H1 (cell line): ENCODE measurements around the gene DNAJC11. TPM values are rescaled to one million over a fixed set of nuclear protein-coding genes. Genes with fewer than 3 reads are reported as not detected.

ENCODE experiments used
- CTCF ChIA-PET: fragments of 300-600 bp; sonication (Branson Sonifier 250); formaldehyde crosslinking; loops from one replicate; lab custom pipeline; 2021; ENCODE audit not compliant: partially characterized antibody; lab: Charles Lee
- POLR2A ChIA-PET: fragments of 300-600 bp; sonication (Branson Sonifier 250); formaldehyde crosslinking; loops from one replicate; lab custom pipeline; 2021; ENCODE audit warnings: inconsistent platforms; ENCODE audit not compliant: partially characterized antibody; lab: Charles Lee
- DNase-seq, 2 experiments: peaks; one replicate each; pipeline versions ENCODE4 v3.0.0 to v3.0.0-alpha.2; 2010 to 2022; ENCODE audit warnings: low spot score in 2 of 2, low read depth in 1 of 2, mixed read lengths in 1 of 2
- FAIRE-seq: peaks from 2 replicates; lab custom pipeline; 2011; peaks lifted over from hg19 to GRCh38; lab: Jason Lieb, UNC
- H2AFZ ChIP-seq: 2 replicates; pipeline ENCODE4 v1.8.1; 2012; ENCODE audit warnings: low read length, inconsistent platforms
- H2AK5ac ChIP-seq: 2 replicates; pipeline ENCODE4 v1.6.1; 2013; ENCODE audit warnings: low read depth, low read length
- H2BK120ac ChIP-seq: replicated peaks from 2 replicates; pipeline ENCODE3; 2013; ENCODE audit warnings: low read depth, low read length, inconsistent platforms
- H2BK12ac ChIP-seq: 2 replicates; pipeline ENCODE4 v1.6.1; 2013; ENCODE audit warnings: low read depth, low read length
- H2BK15ac ChIP-seq: 2 replicates; pipeline ENCODE4 v1.6.1; 2013; ENCODE audit warnings: low read length
- H2BK20ac ChIP-seq: 2 replicates; pipeline ENCODE4 v1.6.1; 2013; ENCODE audit warnings: low read length
- H2BK5ac ChIP-seq: 2 replicates; pipeline ENCODE4 v1.6.1; 2013; ENCODE audit warnings: low read depth, low read length
- H3K14ac ChIP-seq: 2 replicates; pipeline ENCODE4 v1.6.1; 2013; ENCODE audit warnings: inconsistent platforms; ENCODE audit not compliant: insufficient read length
- H3K18ac ChIP-seq: 2 replicates; pipeline ENCODE4 v1.6.1; 2013; ENCODE audit warnings: low read length; ENCODE audit errors: extremely low read depth
- H3K23ac ChIP-seq: 2 replicates; pipeline ENCODE4 v1.6.1; 2013; ENCODE audit warnings: inconsistent platforms; ENCODE audit not compliant: insufficient read length
- H3K23me2 ChIP-seq: 2 replicates; pipeline ENCODE4 v1.6.1; 2013; ENCODE audit warnings: low read depth, low read length
- H3K27ac ChIP-seq: 2 replicates; pipeline ENCODE4 v1.6.1; 2011; ENCODE audit warnings: low read depth, low read length, inconsistent platforms
- H3K27me3 ChIP-seq, 4 experiments: replicated peaks in 1 of 4; 1 replicate in 1 of 4; 2 replicates in 3 of 4; pipeline versions ENCODE4 v1.6.1 to v1.8.1; 2011 to 2013; ENCODE audit warnings: low read length in 3 of 4, mild to moderate bottlenecking in 3 of 4, inconsistent platforms in 2 of 4, mixed read lengths in 2 of 4, moderate library complexity in 1 of 4; ENCODE audit not compliant: control insufficient read depth in 3 of 4, insufficient read depth in 3 of 4; ENCODE audit errors: extremely low read depth in 1 of 4
- H3K36me3 ChIP-seq, 4 experiments: 2 replicates each; pipeline versions ENCODE4 v1.6.1 to v1.8.1; 2011 to 2013; ENCODE audit warnings: mild to moderate bottlenecking in 4 of 4, low read length in 3 of 4, moderate library complexity in 2 of 4, control low read depth in 1 of 4, inconsistent platforms in 1 of 4; ENCODE audit not compliant: insufficient read depth in 4 of 4, control insufficient read depth in 2 of 4
- H3K4ac ChIP-seq: replicated peaks from 2 replicates; pipeline ENCODE3; 2013; ENCODE audit warnings: low read length, low read depth, mixed read lengths, inconsistent platforms; ENCODE audit not compliant: insufficient read length
- H3K4me1 ChIP-seq, 4 experiments: replicated peaks in 1 of 4; 1 replicate in 1 of 4; 2 replicates in 3 of 4; pipeline versions ENCODE4 v1.6.1 to v1.8.1; 2011 to 2013; ENCODE audit warnings: low read length in 3 of 4, inconsistent platforms in 2 of 4, mixed read lengths in 1 of 4; ENCODE audit not compliant: insufficient read depth in 4 of 4, control insufficient read depth in 3 of 4
- H3K4me2 ChIP-seq, 2 experiments: 2 replicates each; pipeline versions ENCODE4 v1.6.1 to v1.8.1; 2011 to 2013; ENCODE audit warnings: low read depth in 2 of 2, low read length in 2 of 2, control low read depth in 1 of 2, inconsistent platforms in 1 of 2, mild to moderate bottlenecking in 1 of 2; ENCODE audit not compliant: insufficient read depth in 1 of 2
- H3K4me3 ChIP-seq, 4 experiments: fragments of 200-600, 300-600 bp in 1 of 4; sonication (generic), shearing (Covaris generic), sonication (Bioruptor Twin) in 1 of 4; 2 replicates each; pipeline versions ENCODE4 v1.5.1 to v1.8.1; 2011 to 2016; ENCODE audit warnings: low read length in 4 of 4, low read depth in 3 of 4, control low read depth in 2 of 4, inconsistent platforms in 2 of 4, mild to moderate bottlenecking in 2 of 4, mixed read lengths in 1 of 4, moderate library complexity in 1 of 4; ENCODE audit not compliant: insufficient read depth in 2 of 4; ENCODE audit errors: extremely low read depth in 1 of 4
- H3K56ac ChIP-seq: replicated peaks from 2 replicates; pipeline ENCODE3; 2013; ENCODE audit warnings: low read depth, mild to moderate bottlenecking, mixed read lengths, low read length, inconsistent platforms; ENCODE audit not compliant: insufficient read length
- H3K79me1 ChIP-seq: 2 replicates; pipeline ENCODE4 v1.6.1; 2013; ENCODE audit warnings: low read depth, low read length, control low read depth
- H3K79me2 ChIP-seq, 2 experiments: 2 replicates each; pipeline versions ENCODE4 v1.6.1 to v1.8.1; 2012 to 2013; ENCODE audit warnings: low read length in 2 of 2, mild to moderate bottlenecking in 2 of 2, inconsistent platforms in 1 of 2; ENCODE audit not compliant: insufficient read depth in 2 of 2, control insufficient read depth in 1 of 2
- H3K9ac ChIP-seq, 4 experiments: replicated peaks in 1 of 4; 1 replicate in 1 of 4; 2 replicates in 3 of 4; pipeline versions ENCODE4 v1.6.1 to v1.8.1; 2011 to 2013; ENCODE audit warnings: low read depth in 3 of 4, low read length in 3 of 4, control low read depth in 2 of 4, mild to moderate bottlenecking in 2 of 4, moderate library complexity in 2 of 4, inconsistent platforms in 1 of 4; ENCODE audit errors: extremely low read depth in 1 of 4
- H3K9me3 ChIP-seq, 2 experiments: 2 replicates each; pipeline versions ENCODE4 v1.6.1 to v1.8.1; 2012 to 2013; ENCODE audit warnings: mild to moderate bottlenecking in 2 of 2, moderate library complexity in 2 of 2, control low read depth in 1 of 2, inconsistent platforms in 1 of 2, low read depth in 1 of 2, low read length in 1 of 2, mixed read lengths in 1 of 2; ENCODE audit not compliant: insufficient read depth in 2 of 2
- H4K20me1 ChIP-seq, 2 experiments: replicated peaks in 1 of 2; 2 replicates each; pipeline versions ENCODE3 to v1.8.1; 2011 to 2013; ENCODE audit warnings: inconsistent platforms in 2 of 2, low read length in 2 of 2, mild to moderate bottlenecking in 1 of 2; ENCODE audit not compliant: insufficient read depth in 2 of 2, control insufficient read depth in 1 of 2
- H4K5ac ChIP-seq: 2 replicates; pipeline ENCODE4 v1.6.1; 2013; ENCODE audit warnings: low read length, low read depth, mixed read lengths, inconsistent platforms; ENCODE audit not compliant: insufficient read length
- H4K8ac ChIP-seq: 2 replicates; pipeline ENCODE4 v1.8.0; 2013; ENCODE audit warnings: mild to moderate bottlenecking, moderate library complexity, low read length, inconsistent platforms; ENCODE audit not compliant: insufficient read depth; ENCODE audit errors: extremely low read depth
- H4K91ac ChIP-seq: replicated peaks from 2 replicates; pipeline ENCODE3; 2013; ENCODE audit warnings: low read length, mixed read lengths, inconsistent platforms; ENCODE audit not compliant: insufficient read length
- BCL11A ChIP-seq, 2 experiments: IDR thresholded peaks; one replicate each; pipeline ENCODE4 v1.6.1; 2011; ENCODE audit warnings: low read depth in 2 of 2, low read length in 2 of 2, mild to moderate bottlenecking in 2 of 2
- EZH2 ChIP-seq: fragments of 200-600 bp; sonication (generic); IDR thresholded peaks from 2 replicates; pipeline ENCODE4 v1.7.1; 2012; ENCODE audit warnings: low read depth, mild to moderate bottlenecking, moderate library complexity, low read length, inconsistent platforms; ENCODE audit not compliant: severe bottlenecking
- GTF2F1 ChIP-seq: IDR thresholded peaks from 2 replicates; pipeline ENCODE4 v1.6.1; 2012; ENCODE audit warnings: low read depth, low read length, improper control_type of control experiment, borderline replicate concordance
- NANOG ChIP-seq: IDR thresholded peaks from 2 replicates; pipeline ENCODE4 v1.6.1; 2011; ENCODE audit warnings: low read length, low read depth, mild to moderate bottlenecking, inconsistent platforms; ENCODE audit not compliant: insufficient read depth, poor library complexity, severe bottlenecking
- POU5F1 ChIP-seq: IDR thresholded peaks from 2 replicates; pipeline ENCODE4 v1.6.1; 2011; ENCODE audit warnings: low read depth, mild to moderate bottlenecking, low read length, moderate library complexity
- RXRA ChIP-seq: IDR thresholded peaks from 2 replicates; pipeline ENCODE4 v1.6.1; 2011; ENCODE audit warnings: low read depth, mild to moderate bottlenecking, low read length, moderate library complexity; ENCODE audit not compliant: insufficient read depth
- TAF1 ChIP-seq: IDR thresholded peaks from 2 replicates; pipeline ENCODE4 v1.6.1; 2011; ENCODE audit warnings: mild to moderate bottlenecking, low read depth, low read length
- ZNF274 ChIP-seq: IDR thresholded peaks from 2 replicates; pipeline ENCODE4 v1.7.0; 2012; ENCODE audit warnings: low read length, borderline replicate concordance; ENCODE audit errors: extremely low read depth
- WGBS, 2 experiments: shearing (Covaris generic) in 1 of 2; methylation state at CpG; one replicate each; pipeline versions ENCODE4 v1.1.6 to v1.1.7; 2013 to 2015; ENCODE audit warnings: low lambda C conversion rate in 2 of 2, mixed read lengths in 2 of 2, inconsistent platforms in 1 of 2, low coverage in 1 of 2, missing lambda C conversion rate in 1 of 2; ENCODE audit not compliant: insufficient replicate concordance in 2 of 2, insufficient coverage in 1 of 2, insufficient read length in 1 of 2; ENCODE audit errors: extremely low coverage in 1 of 2, missing lambda C conversion rate in 1 of 2; 5-methylcytosine and 5-hydroxymethylcytosine counted together
- polyA plus RNA-seq, 7 experiments: library from polyadenylated mRNA; depleted of rRNA in 3 of 7; stranded (reverse) in 5 of 7; unstranded in 2 of 7; fragments of >200 nt in 5 of 7; fragments of 200-250 nt in 2 of 7; gene quantifications; 1 replicate in 5 of 7; 2 replicates in 1 of 7; 4 replicates in 1 of 7; pipeline versions ENCODE4 v1.2.1 to v1.2.3, GENCODE V29; 2011 to 2013; ENCODE audit warnings: missing spikeins in 2 of 7, mixed read lengths in 2 of 7
- total RNA-seq: library from RNA; stranded (reverse); fragmentation: NEBNext Ultra II Directional; extraction: Animal tissue kit (Norgen Biotek cat#: 25700); gene quantifications from 2 replicates; pipeline ENCODE4 v1.2.1, GENCODE V29; 2021
- TF ChIP-seq, protein P1 (sequence below): IDR thresholded peaks from 2 replicates; pipeline ENCODE4 v1.6.1; 2012; ENCODE audit warnings: inconsistent platforms

The DNAJC11 gene
- total and polyA plus RNA-seq, 2 of the 8 experiments (the other 6 are each of a cell fraction or from before 2014, with no cell fraction given): 43.9 to 90.9 TPM

DNA sequence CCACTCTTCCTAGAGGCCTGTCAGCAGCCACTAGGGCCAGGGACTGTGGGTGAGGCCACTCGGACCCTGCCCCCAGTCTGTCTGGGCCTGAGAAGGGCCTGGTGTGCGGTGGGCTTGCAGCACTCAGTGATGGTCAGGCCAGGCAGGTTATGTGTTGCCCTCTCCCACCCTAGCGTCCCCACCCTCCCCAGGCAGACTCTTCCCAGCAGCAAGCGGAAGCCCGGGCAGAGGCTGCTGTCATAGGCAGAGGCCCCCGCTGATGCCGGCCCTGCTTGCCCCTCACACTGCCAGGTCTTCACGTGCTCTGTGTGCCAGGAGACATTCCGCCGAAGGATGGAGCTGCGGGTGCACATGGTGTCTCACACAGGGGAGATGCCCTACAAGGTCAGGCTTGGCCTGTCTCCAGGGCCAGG, 115.2 kb downstream of the DNAJC11 start:
- peaks cover 0 to 5% of the 10 kb centered on the region in 2 experiments; a peak in 1 of 4 replicates for H3K79me2 ChIP-seq
- H4K5ac ChIP-seq: no peak overlapping the region
- H3K4ac ChIP-seq: no peak overlapping the region
- H4K91ac ChIP-seq: no peak overlapping the region
- H2AFZ ChIP-seq: no peak overlapping the region
- H3K14ac ChIP-seq: no peak overlapping the region
- H3K56ac ChIP-seq: no peak overlapping the region
- H3K27ac ChIP-seq: no peak overlapping the region
- 86% methylated on average over 6 of the region's 11 CpGs; no CpG with 5 or more reads in 1 of the 2 experiments for WGBS, 2 experiments
- no peak overlapping the region for H3K18ac ChIP-seq
- peaks cover 4% of the 10 kb centered on the region for H3K79me1 ChIP-seq
- no peak overlapping the region for H2BK12ac ChIP-seq
- H3K23me2 ChIP-seq: no peaks in the 10 kb centered on the region
- no peak for TF ChIP-seq RXRA
- TF ChIP-seq TAF1: no peak
- no peak for TF ChIP-seq NANOG
- no peak for TF ChIP-seq EZH2
- no peak for TF ChIP-seq POU5F1
- TF ChIP-seq ZNF274: no peak
- TF ChIP-seq GTF2F1: no peak
- TF ChIP-seq, protein P1, sequence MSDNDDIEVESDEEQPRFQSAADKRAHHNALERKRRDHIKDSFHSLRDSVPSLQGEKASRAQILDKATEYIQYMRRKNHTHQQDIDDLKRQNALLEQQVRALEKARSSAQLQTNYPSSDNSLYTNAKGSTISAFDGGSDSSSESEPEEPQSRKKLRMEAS: no peak
- TF ChIP-seq BCL11A (IDR thresholded peaks at IDR 0.05; ENCODE audit: low read depth in 2 of 2, low read length in 2 of 2): no peak
- no peaks in the 10 kb centered on the region; a peak in 1 of 7 replicates for H3K4me1 ChIP-seq
- H2BK120ac ChIP-seq: no peak overlapping the region
- H3K23ac ChIP-seq: no peak overlapping the region
- peaks cover 0 to 27% (median 4%) of the 10 kb centered on the region in 4 experiments; a peak in 6 of 8 replicates for H3K36me3 ChIP-seq
- no peak overlapping the region; the same call in 1 of the 2 replicates for H2BK5ac ChIP-seq
- H3K9ac ChIP-seq: no peak overlapping the region
- H4K8ac ChIP-seq: 0 out of 2 replicates have a peak overlapping the region, but pooled peaks have one; percentile 51
- no peak overlapping the region for H3K4me2 ChIP-seq
- DNase-seq (no peak), FAIRE-seq (no peak)
- no peak overlapping the region for H2AK5ac ChIP-seq
- POLR2A ChIA-PET: interaction anchor here (1.3 to 17.4 kb wide), 5 partner anchors 8 to 48 kb away, joined by 4 to 196 read pairs (median 4); partner anchors contain the start of genes KLHL21, NOL9, TAS1R1 and THAP3
- no peak overlapping the region for H2BK15ac ChIP-seq
- no peaks in the 10 kb centered on the region for H3K27me3 ChIP-seq
- no peak overlapping the region for H3K4me3 ChIP-seq
- CTCF ChIA-PET: interaction anchor here (1.8 to 2.1 kb wide), 2 partner anchors 32 to 46 kb away, joined by 6 to 7 read pairs; partner anchors contain the start of genes NOL9 and TAS1R1
- no peaks in the 10 kb centered on the region for H3K9me3 ChIP-seq
- no peak overlapping the region for H2BK20ac ChIP-seq
- H4K20me1 ChIP-seq: peaks cover 2 to 30% of the 10 kb centered on the region in 2 experiments
